CD4-positive, alpha-beta T cell (primary cell): ENCODE data around the gene DLL3. TPM values are rescaled to one million over a fixed set of nuclear protein-coding genes. Genes with fewer than 3 reads are reported as not detected.

Experiments
- ATAC-seq: fragments of 200-7000 bp; cut with Tn5 transposase; one replicate; pipeline ENCODE4 v1.10.0; 2022; ENCODE audit warnings: mild to moderate bottlenecking; ENCODE audit not compliant: poor library complexity
- CTCF ChIA-PET: fragments of 350-600 bp; sonication (Branson Sonifier 250); formaldehyde crosslinking; loops from one replicate; lab custom pipeline; 2021; ENCODE audit warnings: antibody characterized with exemption, inconsistent platforms; lab: Charles Lee
- POLR2A ChIA-PET: fragments of 350-600 bp; sonication (Branson Sonifier 250); formaldehyde crosslinking; loops from one replicate; lab custom pipeline; 2021; ENCODE audit warnings: antibody characterized with exemption, inconsistent platforms; lab: Charles Lee
- DNase-seq, 14 experiments: peaks; one replicate each; pipeline ENCODE4 v3.0.0-alpha.2; 2013 to 2020; ENCODE audit warnings: mixed read lengths in 2 of 14
- H3K27ac ChIP-seq, 2 donors: one replicate each; pipeline versions ENCODE4 v1.5.1 to v1.7.0; 2013; ENCODE audit warnings: low read length in 2 of 2, low read depth in 1 of 2, mild to moderate bottlenecking in 1 of 2
- H3K27me3 ChIP-seq, 2 experiments: 1 replicate in 1 of 2; 2 replicates in 1 of 2; pipeline versions ENCODE4 v1.6.1 to v1.7.0; 2013; ENCODE audit warnings: low read length in 2 of 2, control low read depth in 1 of 2, mild to moderate bottlenecking in 1 of 2, moderate library complexity in 1 of 2; ENCODE audit not compliant: insufficient read depth in 2 of 2, control insufficient read depth in 1 of 2
- H3K36me3 ChIP-seq: one replicate; pipeline ENCODE4 v1.6.1; 2013; ENCODE audit warnings: low read length, control low read depth; ENCODE audit not compliant: insufficient read depth
- H3K4me1 ChIP-seq: one replicate; pipeline ENCODE4 v1.6.1; 2013; ENCODE audit warnings: low read length, control low read depth; ENCODE audit not compliant: insufficient read depth
- H3K4me3 ChIP-seq: one replicate; pipeline ENCODE4 v1.5.1; 2013; ENCODE audit warnings: mild to moderate bottlenecking, low read length, moderate library complexity
- H3K9me3 ChIP-seq, 2 experiments: 1 replicate in 1 of 2; 2 replicates in 1 of 2; pipeline versions ENCODE4 v1.6.1 to v1.7.0; 2013; ENCODE audit warnings: low read length in 2 of 2, mild to moderate bottlenecking in 2 of 2, control low read depth in 1 of 2, moderate library complexity in 1 of 2; ENCODE audit not compliant: control insufficient read depth in 1 of 2, insufficient read depth in 1 of 2
- H3K27ac Mint-ChIP-seq: one replicate; pipeline ENCODE4 v1.8.0; 2020; ENCODE audit warnings: mixed read lengths
- H3K27me3 Mint-ChIP-seq: one replicate; pipeline ENCODE4 v1.8.0; 2021; ENCODE audit warnings: mixed read lengths
- H3K36me3 Mint-ChIP-seq: one replicate; pipeline ENCODE4 v1.8.0; 2021; ENCODE audit warnings: low read depth, mixed read lengths
- H3K4me1 Mint-ChIP-seq: one replicate; pipeline ENCODE4 v1.8.0; 2021; ENCODE audit warnings: low read depth, mixed read lengths
- H3K4me3 Mint-ChIP-seq: one replicate; pipeline ENCODE4 v1.8.0; 2020; ENCODE audit warnings: mild to moderate bottlenecking, mixed read lengths
- H3K9me3 Mint-ChIP-seq: one replicate; pipeline ENCODE4 v1.8.0; 2020; ENCODE audit warnings: mixed read lengths
- CTCF ChIP-seq: fragments of 200-600 bp; IDR thresholded peaks from one replicate; pipeline ENCODE4 v1.8.0; 2022; ENCODE audit warnings: antibody characterized with exemption, mild to moderate bottlenecking
- intact Hi-C, 2 experiments: fragments of 100-400 bp; cut with DNase I in 1 of 2; cut with micrococcal nuclease in 1 of 2; formaldehyde crosslinking; loops; one replicate each; pipeline versions ENCODE4 v1.15.1 to v1.9.0; 2023 to 2025; cut with DNase I, micrococcal nuclease
- total RNA-seq, 174 experiments: library from RNA in 2 of 174; stranded (reverse) in 2 of 174; gene quantifications; one replicate each; pipeline ENCODE4 v1.2.3 and lab custom pipeline; 2021 to 2026

Gene DLL3
- total RNA-seq, 2 experiments from 2014 or later, result not detected

- Mint-ChIP-seq H3K9me3 (no peaks in the 10 kb centered on the region), H3K4me1 (peaks cover 31% of the 10 kb centered on the region), H3K4me3 (peak overlapping the region; percentile 92), H3K36me3 (peaks cover 46% of the 10 kb centered on the region), H3K27me3 (no peaks in the 10 kb centered on the region), H3K27ac (peak overlapping the region; percentile 73)
- H3K27ac ChIP-seq, result peak overlapping the region in 1 of 2 donors; percentile 48
- no peaks in the 10 kb centered on the region for H3K27me3 ChIP-seq
- peak overlapping the region; percentile 99 for H3K4me3 ChIP-seq
- intact Hi-C loops, result loop anchor here (1.0 to 5.0 kb wide), 3 partner anchors 33 to 43 kb away; partner anchors contain the start of gene SUPT5H (in 2 of the 2)
- H3K36me3 ChIP-seq, result peaks cover 31% of the 10 kb centered on the region
- DNase-seq (no peak), ATAC-seq (no peak)
- peaks cover 23% of the 10 kb centered on the region for H3K4me1 ChIP-seq
- no peaks in the 10 kb centered on the region for H3K9me3 ChIP-seq
- POLR2A ChIA-PET, result interaction anchor here (0.6 to 2.6 kb wide), 13 partner anchors 10 to 985 kb away, joined by 3 to 31 read pairs (median 5); partner anchors contain the start of genes BLVRB, EID2B, MED29 and PAF1
- TF ChIP-seq CTCF, result no peak
- CTCF ChIA-PET, result interaction anchor here (1.0 kb wide), 3 partner anchors 23 to 52 kb away, joined by 3 to 6 read pairs (median 4); partner anchors contain the start of gene EID2B
Observed at GRCh38 chr19:39479916-39480315, 18.8 kb upstream of the DLL3 start.

GRCh38 chr19:39480337-39481228 is 18.2 kb upstream of the DLL3 start, which contains the start of gene TIMM50:
TSS of gene TIMM50 (plus strand) at chr19:39480838. CDS start at chr19:39480854, 16 bp downstream.
- ChIA-PET POLR2A (interaction anchor here (0.6 to 2.6 kb wide), 14 partner anchors 9 to 985 kb away, joined by 3 to 31 read pairs (median 4); partner anchors contain the start of genes BLVRB, EID2B, EIF3K and MED29), CTCF (interaction anchor here (0.5 to 1.0 kb wide), 5 partner anchors 22 to 1134 kb away, joined by 3 to 6 read pairs (median 3); partner anchors contain the start of gene EID2B)
- TF ChIP-seq CTCF, result no peak
- peak within 1 kb of the TSS; percentile 62 to 70 for H3K27ac ChIP-seq
- Mint-ChIP-seq H3K4me1 (peaks cover 31% of the 10 kb centered on the region), H3K4me3 (peak within 1 kb of the TSS; percentile 92), H3K27ac (peak within 1 kb of the TSS; percentile 73), H3K36me3 (peaks cover 46% of the 10 kb centered on the region), H3K9me3 (no peaks in the 10 kb centered on the region), H3K27me3 (no peaks in the 10 kb centered on the region)
- H3K27me3 ChIP-seq, result no peaks in the 10 kb centered on the region
- no peaks in the 10 kb centered on the region for H3K9me3 ChIP-seq
- ATAC-seq, result peak; percentile 97
- peak; percentile 94 to 99 (median 97) for DNase-seq
- intact Hi-C loops, result loop anchor here (1.0 to 5.0 kb wide), 3 partner anchors 33 to 44 kb away; partner anchors contain the start of gene SUPT5H (in 2 of the 2)
- H3K4me3 ChIP-seq, result peak within 1 kb of the TSS; percentile 99
- H3K4me1 ChIP-seq, result peaks cover 23% of the 10 kb centered on the region
- H3K36me3 ChIP-seq, result peaks cover 33% of the 10 kb centered on the region

- Mint-ChIP-seq H3K4me1 (peaks cover 31% of the 10 kb centered on the region), H3K4me3 (peak overlapping the region; percentile 92), H3K36me3 (peaks cover 46% of the 10 kb centered on the region), H3K27me3 (no peaks in the 10 kb centered on the region), H3K27ac (peak overlapping the region; percentile 73), H3K9me3 (no peaks in the 10 kb centered on the region)
- ChIA-PET POLR2A (interaction anchor here (0.9 to 2.6 kb wide), 11 partner anchors 9 to 862 kb away, joined by 3 to 31 read pairs (median 5); partner anchors contain the start of genes EID2B, EIF3K, MED29 and PAF1), CTCF (interaction anchor here (0.5 to 1.0 kb wide), 5 partner anchors 21 to 1133 kb away, joined by 3 to 6 read pairs (median 3); partner anchors contain the start of gene EID2B)
- H3K4me1 ChIP-seq, result peaks cover 23% of the 10 kb centered on the region
- intact Hi-C loops, result loop anchor here (2.0 to 5.0 kb wide), 2 partner anchors 34 to 44 kb away; partner anchors contain the start of gene SUPT5H (in 1 of the 2)
- H3K27ac ChIP-seq, result peak overlapping the region in 1 of 2 donors; percentile 70
- no peaks in the 10 kb centered on the region for H3K9me3 ChIP-seq
- TF ChIP-seq CTCF, result no peak
- peaks cover 33% of the 10 kb centered on the region for H3K36me3 ChIP-seq
- H3K4me3 ChIP-seq, result peak overlapping the region; percentile 99
- no peaks in the 10 kb centered on the region for H3K27me3 ChIP-seq
- DNase-seq (no peak), ATAC-seq (no peak)
Observed at GRCh38 chr19:39481229-39481545, 17.6 kb upstream of the DLL3 start.
